A549 (cell line): ENCODE measurements around the gene SOSTDC1. TPM values are rescaled to one million over a fixed set of nuclear protein-coding genes. Genes with fewer than 3 reads are reported as not detected.

Experiments used
- ATAC-seq, 2 experiments: fragments of 200-7000 bp in 1 of 2; fragments of >200 bp in 1 of 2; cut with Nextera tagmentation in 1 of 2; cut with Tn5 transposase in 1 of 2; 3 replicates each; pipeline versions ENCODE4 v1.8.0 to v1.9.1; 2018 to 2020; ENCODE audit warnings: mild to moderate bottlenecking in 1 of 2, moderate library complexity in 1 of 2
- CTCF ChIA-PET: fragments of 300-600 bp; sonication (Branson Sonifier 250); formaldehyde crosslinking; extraction: SDS; loops from one replicate; lab custom pipeline; 2021; ENCODE audit warnings: antibody characterized with exemption, inconsistent platforms; lab: Yijun Ruan, JAX
- POLR2A ChIA-PET: fragments of 350-600 bp; formaldehyde crosslinking; extraction: SDS; loops from one replicate; lab custom pipeline; 2021; ENCODE audit warnings: antibody characterized with exemption, inconsistent platforms; lab: Yijun Ruan, JAX
- DNase-seq, 2 experiments: peaks; one replicate each; pipeline versions ENCODE4 v3.0.0 to v3.0.0-alpha.2; 2011 to 2016; ENCODE audit warnings: low read depth in 1 of 2, low spot score in 1 of 2
- FAIRE-seq: peaks from 2 replicates; lab custom pipeline; 2011; peaks lifted over from hg19 to GRCh38; lab: Jason Lieb, UNC
- H3K27ac ChIP-seq, 2 experiments: fragments of >200 bp; sonication (Bioruptor Twin); formaldehyde crosslinking; 3 replicates each; pipeline ENCODE4 v1.5.1; 2016 to 2017
- H3K4me1 ChIP-seq: fragments of >200 bp; sonication (Bioruptor Twin); formaldehyde crosslinking; 3 replicates; pipeline ENCODE4 v1.6.1; 2016
- H3K4me2 ChIP-seq: fragments of >200 bp; sonication (Bioruptor Twin); formaldehyde crosslinking; 3 replicates; pipeline ENCODE4 v1.6.1; 2016
- H3K4me3 ChIP-seq: fragments of >200 bp; sonication (Bioruptor Twin); formaldehyde crosslinking; 3 replicates; pipeline ENCODE4 v1.5.1; 2016
- H3K9me3 ChIP-seq: fragments of >200 bp; sonication (Bioruptor Twin); formaldehyde crosslinking; 3 replicates; pipeline ENCODE4 v1.6.1; 2016
- ATOH8 ChIP-seq: fragments of 250-450 bp; sonication (Bioruptor Pico); IDR thresholded peaks from 2 replicates; pipeline ENCODE4 v1.5.0; 2020; ENCODE audit warnings: low read depth, mild to moderate bottlenecking, moderate library complexity
- CBX8 ChIP-seq: fragments of 200-600 bp; sonication (generic); IDR thresholded peaks from 2 replicates; pipeline ENCODE4 v1.6.1; 2016
- CHD2 ChIP-seq: fragments of 150-350 bp; IDR thresholded peaks from 2 replicates; pipeline ENCODE4 v1.6.1; 2014; ENCODE audit warnings: low read length; ENCODE audit not compliant: partially characterized antibody
- CHD4 ChIP-seq: fragments of 200-600 bp; sonication (generic); IDR thresholded peaks from 2 replicates; pipeline ENCODE4 v1.6.1; 2016; ENCODE audit warnings: antibody characterized with exemption, mild to moderate bottlenecking, borderline replicate concordance
- CTCF ChIP-seq: fragments of >200 bp; sonication (Bioruptor Twin); formaldehyde crosslinking; IDR thresholded peaks from 3 replicates; pipeline ENCODE4 v1.5.1; 2016
- EHMT2 ChIP-seq: fragments of 200-600 bp; sonication (generic); IDR thresholded peaks from 2 replicates; pipeline ENCODE4 v1.6.1; 2016; ENCODE audit warnings: antibody characterized with exemption, low read depth, mild to moderate bottlenecking, moderate library complexity
- HDAC2 ChIP-seq: fragments of 200-600 bp; sonication (generic); IDR thresholded peaks from 2 replicates; pipeline ENCODE4 v1.6.1; 2016
- HEYL ChIP-seq: fragments of 250-450 bp; sonication (Bioruptor Pico); IDR thresholded peaks from 2 replicates; pipeline ENCODE4 v1.8.0; 2021; ENCODE audit warnings: mild to moderate bottlenecking, moderate library complexity
- JUNB ChIP-seq: fragments of >200 bp; sonication (Bioruptor Twin); formaldehyde crosslinking; IDR thresholded peaks from 2 replicates; pipeline ENCODE4 v1.6.1; 2016
- KDM1A ChIP-seq: fragments of 200-600 bp; sonication (generic); IDR thresholded peaks from 2 replicates; pipeline ENCODE4 v1.6.1; 2016; ENCODE audit warnings: low read depth, mild to moderate bottlenecking
- NFE2L2 ChIP-seq: fragments of 150-350 bp; conservative IDR thresholded peaks from 2 replicates; pipeline ENCODE4 v1.6.1; 2014; ENCODE audit warnings: low read length
- NPAS2 ChIP-seq: fragments of 250-450 bp; sonication (Bioruptor Pico); IDR thresholded peaks from 2 replicates; pipeline ENCODE4 v1.8.0; 2022; ENCODE audit warnings: mild to moderate bottlenecking, moderate library complexity, borderline replicate concordance
- NR3C1 ChIP-seq: fragments of >200 bp; sonication (Bioruptor Twin); formaldehyde crosslinking; IDR thresholded peaks from 3 replicates; pipeline ENCODE4 v1.6.1; 2017
- PBX3 ChIP-seq: IDR thresholded peaks from 2 replicates; pipeline ENCODE4 v1.6.1; 2012
- PHF8 ChIP-seq: fragments of 200-600 bp; sonication (generic); IDR thresholded peaks from 2 replicates; pipeline ENCODE4 v1.6.1; 2016; ENCODE audit warnings: low read depth, mild to moderate bottlenecking, antibody characterized with exemption, moderate library complexity, borderline replicate concordance
- POLR2A ChIP-seq: IDR thresholded peaks from 2 replicates; pipeline ENCODE4 v1.6.1; 2012; ENCODE audit warnings: mild to moderate bottlenecking, low read length
- RAD21 ChIP-seq, 2 experiments: fragments of >200 bp in 1 of 2; sonication (Bioruptor Twin) in 1 of 2; formaldehyde crosslinking in 1 of 2; IDR thresholded peaks in 1 of 2; conservative IDR thresholded peaks in 1 of 2; 2 replicates in 1 of 2; 3 replicates in 1 of 2; pipeline ENCODE4 v1.6.1; 2012 to 2018; ENCODE audit warnings: inconsistent platforms in 1 of 2
- RCOR1 ChIP-seq: fragments of 150-350 bp; IDR thresholded peaks from 2 replicates; pipeline ENCODE4 v1.6.1; 2014; ENCODE audit warnings: antibody characterized with exemption, low read length, low read depth
- SMC3 ChIP-seq: fragments of >200 bp; sonication (Bioruptor Twin); formaldehyde crosslinking; IDR thresholded peaks from 3 replicates; pipeline ENCODE4 v1.6.1; 2018; ENCODE audit warnings: inconsistent platforms
- SREBF2 ChIP-seq: fragments of 450-650 bp; IDR thresholded peaks from 2 replicates; pipeline ENCODE4 v1.6.1; 2014; ENCODE audit warnings: mild to moderate bottlenecking, moderate library complexity
- TFCP2L1 ChIP-seq: fragments of 250-450 bp; sonication (Bioruptor Pico); IDR thresholded peaks from 2 replicates; pipeline ENCODE4 v1.5.0; 2021; ENCODE audit warnings: mild to moderate bottlenecking
- USF2 ChIP-seq: fragments of 450-650 bp; IDR thresholded peaks from 2 replicates; pipeline ENCODE4 v1.6.1; 2014; ENCODE audit warnings: antibody characterized with exemption
- ZC3H11A ChIP-seq: fragments of 450-650 bp; IDR thresholded peaks from 2 replicates; pipeline ENCODE4 v1.6.1; 2014; ENCODE audit warnings: antibody characterized with exemption, mild to moderate bottlenecking
- ZSCAN20 ChIP-seq: fragments of 250-450 bp; sonication (Bioruptor Pico); IDR thresholded peaks from 2 replicates; pipeline ENCODE4 v1.8.0; 2022; ENCODE audit warnings: mild to moderate bottlenecking, moderate library complexity
- WGBS: methylation state at CpG from one replicate; pipeline ENCODE4 v1.1.6; 2017; ENCODE audit errors: missing lambda C conversion rate; 5-methylcytosine and 5-hydroxymethylcytosine counted together
- polyA plus RNA-seq, 4 experiments: library from polyadenylated mRNA; depleted of rRNA in 3 of 4; stranded (reverse); fragments of >200 nt; fragmentation: RNase III in 1 of 4; extraction: RNeasy Plus Mini Kit Qiagen cat#74134 plus additional on column Dnase treatment in 1 of 4; gene quantifications; 2 replicates in 3 of 4; 3 replicates in 1 of 4; pipeline ENCODE4 v1.2.3, GENCODE V29; 2011 to 2017

The SOSTDC1 gene
- polyA plus RNA-seq, 2 of the 4 experiments (the other 2 are of a cell fraction), result not detected

- ChIA-PET CTCF (interaction anchor here (0.6 to 10.4 kb wide), 31 partner anchors 8 to 355 kb away, joined by 3 to 145 read pairs (median 4); partner anchors contain the start of gene CRPPA), POLR2A (no interaction called here)
- Histone ChIP-seq H3K4me3 (no peak overlapping the region), H3K9me3 (no peaks in the 10 kb centered on the region), H3K27ac (no peak overlapping the region), H3K4me2 (no peak overlapping the region), H3K4me1 (no peaks in the 10 kb centered on the region)
- TF ChIP-seq RCOR1, result no peak
- no peak for TF ChIP-seq SREBF2
- TF ChIP-seq CHD2, result no peak
- TF ChIP-seq HEYL (CRISPR knock-in tag), result no peak
- TF ChIP-seq JUNB, result no peak
- no peak for TF ChIP-seq ZC3H11A
- no peak for TF ChIP-seq ZSCAN20 (CRISPR knock-in tag)
- TF ChIP-seq POLR2A, result no peak
- TF ChIP-seq PBX3, result no peak
- TF ChIP-seq USF2, result no peak
- no peak for TF ChIP-seq HDAC2
- no peak for TF ChIP-seq TFCP2L1 (CRISPR knock-in tag)
- no peak for TF ChIP-seq ATOH8 (CRISPR knock-in tag)
- no peak for TF ChIP-seq NFE2L2
- no peak for TF ChIP-seq PHF8
- TF ChIP-seq NR3C1, result no peak
- no peak for TF ChIP-seq NPAS2 (CRISPR knock-in tag)
- FAIRE-seq, result no peak
- DNase-seq, result no peak
- 76% methylated on average over 1 of the region's 1 CpG for WGBS
- ATAC-seq, result peak in 1 of 2 experiments; percentile 44; a peak in 2 of 6 replicates
Observed at GRCh38 chr7:16432425-16432731, 33.2 kb downstream of the SOSTDC1 start.

- Histone ChIP-seq H3K4me3 (no peak overlapping the region), H3K9me3 (no peaks in the 10 kb centered on the region), H3K27ac (no peak overlapping the region), H3K4me1 (no peaks in the 10 kb centered on the region), H3K4me2 (no peak overlapping the region)
- CTCF ChIA-PET, result interaction anchor here (0.6 to 10.4 kb wide), 40 partner anchors 8 to 354 kb away, joined by 3 to 145 read pairs (median 4); partner anchors contain the start of gene CRPPA
- POLR2A ChIA-PET, result no interaction called here
- ATAC-seq, result peak; percentile 99
- 81% methylated on average over 2 of the region's 2 CpGs for WGBS
- FAIRE-seq, result peak; percentile 80
- TF ChIP-seq CTCF, result peak; percentile 72
- no peak for TF ChIP-seq KDM1A
- TF ChIP-seq EHMT2, result no peak
- TF ChIP-seq SMC3, result peak; percentile 85
- no peak for TF ChIP-seq CBX8
- TF ChIP-seq CHD4, result no peak
- TF ChIP-seq RAD21 (conservative IDR thresholded peaks at IDR 0.05 in 1 of 2, IDR thresholded peaks at IDR 0.05 in 1 of 2), result peak; percentile 74 to 77
- DNase-seq, result peak; percentile 50 to 65
Observed at GRCh38 chr7:16431646-16432424, 33.7 kb downstream of the SOSTDC1 start.
